Measurements from ENCODE around the gene PRCC. TPM values are rescaled to one million over a fixed set of nuclear protein-coding genes. Genes with fewer than 3 reads are reported as not detected.

The PRCC gene
- total and polyA plus RNA-seq, 2 of the 13 experiments (the other 11 are each of a cell fraction or from before 2014, with no cell fraction given), result 24.2 to 40.5 TPM

GRCh38 chr1:156767101-156767878 is at the start of gene PRCC (continued):
- TF ChIP-seq SIN3A (IDR thresholded peaks at IDR 0.05; ENCODE audit: borderline replicate concordance, low read depth, low read length), result peak; percentile 70; the same call in 1 of the 2 replicates
- peak; percentile 33; the same call in 1 of the 2 replicates for TF ChIP-seq PBX2 (CRISPR knock-in tag; IDR thresholded peaks at IDR 0.05)
- TF ChIP-seq DZIP1 (CRISPR knock-in tag; IDR thresholded peaks at IDR 0.05), result no peak
- TF ChIP-seq KDM5A (IDR thresholded peaks at IDR 0.05; ENCODE audit: borderline replicate concordance, low read length), result peak; percentile 91
- TF ChIP-seq PHF21A (CRISPR knock-in tag; IDR thresholded peaks at IDR 0.05), result 0 out of 2 replicates have a peak, but pooled peaks have one; percentile 62
- TF ChIP-seq ZNF549 (CRISPR knock-in tag; IDR thresholded peaks at IDR 0.05), result no peak
- TF ChIP-seq PRDM4 (CRISPR knock-in tag; IDR thresholded peaks at IDR 0.05; ENCODE audit: borderline replicate concordance), result no peak
- TF ChIP-seq MYC (CRISPR knock-in tag; IDR thresholded peaks at IDR 0.05; ENCODE audit: borderline replicate concordance), result peak; percentile 67
- no peak for TF ChIP-seq JUN (CRISPR knock-in tag; IDR thresholded peaks at IDR 0.05)
- TF ChIP-seq AGO2 (optimal IDR thresholded peaks at IDR 0.05; ENCODE audit: low read depth, low read length), result peak; percentile 87
- TF ChIP-seq ZNF501 (CRISPR knock-in tag; IDR thresholded peaks at IDR 0.05), result peak; percentile 79
- no peak for TF ChIP-seq ZNF816 (CRISPR knock-in tag; IDR thresholded peaks at IDR 0.05; ENCODE audit: borderline replicate concordance)
- TF ChIP-seq ZBTB1 (CRISPR knock-in tag; IDR thresholded peaks at IDR 0.05; ENCODE audit: borderline replicate concordance), result no peak
- no peak for TF ChIP-seq WIZ (CRISPR knock-in tag; IDR thresholded peaks at IDR 0.05)
- TF ChIP-seq ZNF430 (CRISPR knock-in tag; IDR thresholded peaks at IDR 0.05), result 0 out of 2 replicates have a peak, but pooled peaks have one; percentile 20
- TF ChIP-seq FOXP1 (IDR thresholded peaks at IDR 0.05), result no peak
- peak; percentile 6; the same call in 1 of the 2 replicates for TF ChIP-seq FOXP1 (CRISPR knock-in tag; IDR thresholded peaks at IDR 0.05)
- no peak for TF ChIP-seq TAF15 (IDR thresholded peaks at IDR 0.05; ENCODE audit: low read depth, low read length, poor library complexity, severe bottlenecking)
- no peak for TF ChIP-seq ARNT (IDR thresholded peaks at IDR 0.05)
- peak; percentile 64; the same call in 1 of the 2 replicates for TF ChIP-seq MEF2D (CRISPR knock-in tag; IDR thresholded peaks at IDR 0.05)
- TF ChIP-seq RBM39 (IDR thresholded peaks at IDR 0.05; ENCODE audit: low read depth, low read length, poor library complexity, severe bottlenecking), result peak; percentile 88
- 0 out of 2 replicates have a peak, but pooled peaks have one; percentile 40 for TF ChIP-seq ZBTB39 (CRISPR knock-in tag; IDR thresholded peaks at IDR 0.05)
